Uterus (tissue), 4 donors: ENCODE results near the gene MAP7D3. TPM values are rescaled to one million over a fixed set of nuclear protein-coding genes. Genes with fewer than 3 reads are reported as not detected.

Source experiments
- DNase-seq, 2 donors: peaks; one replicate each; pipeline ENCODE4 v3.0.0-alpha.2; 2019 to 2020
- H3K27ac ChIP-seq, 2 donors: fragments of 200-600 bp; sonication (generic); 1 replicate in 1 of 2; 2 replicates in 1 of 2; pipeline ENCODE4 v1.5.1; 2016 to 2018
- H3K27me3 ChIP-seq, 2 donors: fragments of 200-600 bp; sonication (generic); one replicate each; pipeline ENCODE4 v1.5.1; 2018 to 2019; ENCODE audit warnings: control low read depth in 1 of 2
- H3K36me3 ChIP-seq, 2 donors: fragments of 200-600 bp; sonication (generic); one replicate each; pipeline ENCODE4 v1.5.1; 2019; ENCODE audit warnings: control low read depth in 1 of 2
- H3K4me1 ChIP-seq, 2 donors: fragments of 200-600 bp; sonication (generic); one replicate each; pipeline ENCODE4 v1.5.1; 2018 to 2019; ENCODE audit warnings: control low read depth in 1 of 2
- H3K4me3 ChIP-seq, 2 donors: fragments of 200-600 bp; sonication (generic); 1 replicate in 1 of 2; 2 replicates in 1 of 2; pipeline ENCODE4 v1.5.1; 2018 to 2019; ENCODE audit warnings: mild to moderate bottlenecking in 1 of 2
- H3K9me3 ChIP-seq, 2 donors: fragments of 200-600 bp; sonication (generic); one replicate each; pipeline ENCODE4 v1.5.1; 2019; ENCODE audit warnings: control low read depth in 1 of 2
- CTCF ChIP-seq, 4 experiments: fragments of 200-600 bp in 2 of 4; fragments of 450-650 bp in 2 of 4; sonication (generic) in 2 of 4; IDR thresholded peaks; one replicate each; pipeline ENCODE4 v1.5.1; 2016 to 2019; ENCODE audit warnings: antibody characterized with exemption in 4 of 4, mild to moderate bottlenecking in 2 of 4, moderate library complexity in 1 of 4
- POLR2A ChIP-seq, 2 donors: fragments of 450-650 bp; IDR thresholded peaks; one replicate each; pipeline ENCODE4 v1.6.1; 2016; ENCODE audit warnings: antibody characterized with exemption in 2 of 2, mild to moderate bottlenecking in 1 of 2, moderate library complexity in 1 of 2
- intact Hi-C: fragments of 100-400 bp; cut with DNase I; formaldehyde crosslinking; loops from one replicate; pipeline ENCODE4 v1.15.1; 2023; ENCODE audit warnings: low total_unique reads
- total RNA-seq, 4 donors: library from RNA; depleted of rRNA in 3 of 4; stranded (reverse); fragments of >200 nt in 3 of 4; gene quantifications; one replicate each; pipeline versions ENCODE4 v1.1.0 to v1.2.4, GENCODE V29; 2014 to 2023
- donor health status: DM: yes; HTN: yes; CAD: no.

Gene MAP7D3
- total RNA-seq, 4 donors from 2014 or later, result 13.8 to 28.5 (median 20.4) TPM

GRCh38 chrX:136203438-136203837, 47.8 kb downstream of the MAP7D3 start:
- DNase-seq, result no peak
- H3K27ac ChIP-seq, result peak overlapping the region; percentile 81 to 87

GRCh38 chrX:136202889-136203288, 48.3 kb downstream of the MAP7D3 start:
- H3K4me1 ChIP-seq, result no peaks in the 10 kb centered on the region
- H3K27me3 ChIP-seq, result no peaks in the 10 kb centered on the region
- intact Hi-C loops, result no loop called here
- H3K36me3 ChIP-seq, result no peaks in the 10 kb centered on the region
- TF ChIP-seq CTCF (IDR thresholded peaks at IDR 0.05) (no peak), POLR2A (IDR thresholded peaks at IDR 0.05) (no peak)
- no peak overlapping the region for H3K4me3 ChIP-seq
- no peak for DNase-seq
- no peaks in the 10 kb centered on the region for H3K9me3 ChIP-seq
- H3K27ac ChIP-seq, result peak overlapping the region; percentile 81 to 87

More at GRCh38 chrX:136203438-136203837, 47.8 kb downstream of the MAP7D3 start:
- no peaks in the 10 kb centered on the region for H3K36me3 ChIP-seq
- no peaks in the 10 kb centered on the region for H3K27me3 ChIP-seq
- no peak overlapping the region for H3K4me3 ChIP-seq
- no peak for TF ChIP-seq POLR2A (IDR thresholded peaks at IDR 0.05)
- no peak for TF ChIP-seq CTCF (IDR thresholded peaks at IDR 0.05)
- peaks cover 0 to 2% of the 10 kb centered on the region in 2 donors for H3K4me1 ChIP-seq
- no peaks in the 10 kb centered on the region for H3K9me3 ChIP-seq
- intact Hi-C loops, result no loop called here

GRCh38 chrX:136201601-136202000, 49.6 kb downstream of the MAP7D3 start:
- Histone ChIP-seq H3K4me1 (no peaks in the 10 kb centered on the region), H3K9me3 (no peaks in the 10 kb centered on the region), H3K27ac (peak overlapping the region; percentile 81 to 87), H3K36me3 (no peaks in the 10 kb centered on the region), H3K4me3 (no peak overlapping the region), H3K27me3 (no peaks in the 10 kb centered on the region)
- no peak for DNase-seq
- intact Hi-C loops, result no loop called here
- no peak for TF ChIP-seq POLR2A (IDR thresholded peaks at IDR 0.05)
- no peak for TF ChIP-seq CTCF (IDR thresholded peaks at IDR 0.05)

- no peaks in the 10 kb centered on the region for H3K9me3 ChIP-seq
- no peak overlapping the region for H3K4me3 ChIP-seq
- no peak for DNase-seq
- H3K27ac ChIP-seq, result peak overlapping the region; percentile 81 to 87
- intact Hi-C loops, result no loop called here
- peaks cover 0 to 7% of the 10 kb centered on the region in 2 donors for H3K4me1 ChIP-seq
- no peak for TF ChIP-seq POLR2A (IDR thresholded peaks at IDR 0.05)
- peak in 3 of 4 experiments; percentile 20 to 31 (median 23) for TF ChIP-seq CTCF (IDR thresholded peaks at IDR 0.05)
- H3K36me3 ChIP-seq, result no peaks in the 10 kb centered on the region
- H3K27me3 ChIP-seq, result no peaks in the 10 kb centered on the region
Observed at GRCh38 chrX:136200466-136200865, 50.7 kb downstream of the MAP7D3 start.

GRCh38 chrX:136199365-136199764, 51.8 kb downstream of the MAP7D3 start:
- H3K9me3 ChIP-seq, result no peaks in the 10 kb centered on the region
- DNase-seq, result no peak
- no peak overlapping the region for H3K4me3 ChIP-seq
- intact Hi-C loops, result no loop called here
- H3K27ac ChIP-seq, result peak overlapping the region; percentile 81 to 87
- H3K36me3 ChIP-seq, result no peaks in the 10 kb centered on the region
- no peaks in the 10 kb centered on the region for H3K27me3 ChIP-seq
- peaks cover 0 to 7% of the 10 kb centered on the region in 2 donors for H3K4me1 ChIP-seq
- TF ChIP-seq CTCF (IDR thresholded peaks at IDR 0.05), result no peak
- no peak for TF ChIP-seq POLR2A (IDR thresholded peaks at IDR 0.05)
